Adrenal gland (tissue), 5 donors: ENCODE measurements around the gene TBC1D22A.

Experiments
- POLR2A ChIP-seq, 2 donors: fragments of 450-650 bp; IDR thresholded peaks; one replicate each; pipeline ENCODE4 v1.6.1; 2017; ENCODE audit warnings: antibody characterized with exemption in 2 of 2, mild to moderate bottlenecking in 2 of 2, moderate library complexity in 1 of 2
- TF ChIP-seq, protein P1 (sequence below), 6 experiments: fragments of 450-650 bp in 4 of 6; fragments of 200-600 bp in 2 of 6; sonication (generic) in 1 of 6; IDR thresholded peaks; 1 replicate in 5 of 6; 2 replicates in 1 of 6; pipeline versions ENCODE4 v1.5.1 to v1.8.0; 2016 to 2021; ENCODE audit warnings: antibody characterized with exemption in 6 of 6, mild to moderate bottlenecking in 2 of 6, moderate library complexity in 1 of 6
- donor health status: DM: no; HTN: no; CAD: no.

DNA sequence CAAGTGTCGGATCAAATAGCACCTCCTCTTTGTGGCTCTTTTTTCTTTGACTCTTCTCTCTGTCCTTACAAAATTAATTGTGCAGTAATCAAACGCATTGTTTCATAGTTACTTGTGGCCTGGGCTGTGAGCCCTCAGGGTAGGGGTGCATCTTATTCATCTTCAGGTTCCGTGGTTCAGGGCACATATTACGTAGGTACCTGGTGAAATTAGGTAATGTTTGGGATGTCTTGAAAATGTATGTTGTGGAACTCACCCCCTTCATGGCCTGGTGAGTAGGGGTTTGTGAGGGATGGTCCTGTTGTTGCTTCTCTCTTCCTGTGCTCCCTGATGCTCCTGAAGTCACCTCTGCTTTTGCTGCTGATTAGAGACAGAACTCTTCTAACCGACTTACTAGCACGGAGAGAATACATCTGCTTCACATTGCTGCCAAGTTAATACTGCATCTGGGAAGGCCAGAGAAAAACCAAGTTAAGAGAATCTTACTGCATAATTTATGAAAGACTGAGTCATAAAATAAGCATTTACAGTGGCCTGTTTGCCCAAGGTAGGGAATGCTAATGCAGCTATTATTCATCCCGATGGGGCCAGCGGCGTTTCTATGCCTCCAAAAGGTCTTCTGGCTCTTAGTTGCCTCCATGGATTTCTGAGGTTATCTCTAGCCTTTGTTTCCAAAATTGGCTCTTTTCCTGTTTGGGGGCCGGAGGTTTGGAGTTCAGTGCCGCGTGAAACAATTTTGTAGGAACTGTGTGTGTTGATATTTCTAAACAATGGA is 66.9 kb downstream of the TBC1D22A start:
- TF ChIP-seq, protein P1, sequence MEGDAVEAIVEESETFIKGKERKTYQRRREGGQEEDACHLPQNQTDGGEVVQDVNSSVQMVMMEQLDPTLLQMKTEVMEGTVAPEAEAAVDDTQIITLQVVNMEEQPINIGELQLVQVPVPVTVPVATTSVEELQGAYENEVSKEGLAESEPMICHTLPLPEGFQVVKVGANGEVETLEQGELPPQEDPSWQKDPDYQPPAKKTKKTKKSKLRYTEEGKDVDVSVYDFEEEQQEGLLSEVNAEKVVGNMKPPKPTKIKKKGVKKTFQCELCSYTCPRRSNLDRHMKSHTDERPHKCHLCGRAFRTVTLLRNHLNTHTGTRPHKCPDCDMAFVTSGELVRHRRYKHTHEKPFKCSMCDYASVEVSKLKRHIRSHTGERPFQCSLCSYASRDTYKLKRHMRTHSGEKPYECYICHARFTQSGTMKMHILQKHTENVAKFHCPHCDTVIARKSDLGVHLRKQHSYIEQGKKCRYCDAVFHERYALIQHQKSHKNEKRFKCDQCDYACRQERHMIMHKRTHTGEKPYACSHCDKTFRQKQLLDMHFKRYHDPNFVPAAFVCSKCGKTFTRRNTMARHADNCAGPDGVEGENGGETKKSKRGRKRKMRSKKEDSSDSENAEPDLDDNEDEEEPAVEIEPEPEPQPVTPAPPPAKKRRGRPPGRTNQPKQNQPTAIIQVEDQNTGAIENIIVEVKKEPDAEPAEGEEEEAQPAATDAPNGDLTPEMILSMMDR (IDR thresholded peaks at IDR 0.05): no peak
- no peak for TF ChIP-seq POLR2A (IDR thresholded peaks at IDR 0.05)
